ENCODE measurements around the gene KMT2D.
"Not testable (repeated sequence)": the region's sequence is repeated elsewhere in the genome, so short reads cannot be mapped to it uniquely, and the experiment has no call there.

Gene KMT2D

DNA sequence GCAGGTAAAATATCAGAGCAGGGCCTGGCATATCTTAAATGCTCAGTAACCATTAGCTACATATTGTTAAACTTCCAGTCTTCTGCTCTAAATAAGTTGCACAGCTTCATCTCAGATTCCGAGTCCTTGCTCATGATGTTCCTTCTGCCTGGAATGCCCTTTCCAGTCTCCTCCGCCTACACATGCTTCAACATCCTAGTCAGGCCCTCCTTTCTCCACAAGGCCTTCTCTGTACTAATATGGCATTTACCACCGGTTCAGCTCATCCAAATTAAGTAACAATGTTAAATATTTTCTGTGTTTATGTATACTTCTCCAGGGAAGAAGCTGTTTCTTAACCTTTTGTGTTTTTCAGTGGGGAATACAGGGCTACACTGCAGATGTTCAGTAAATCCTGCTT is 25.5 kb upstream of the KMT2D start:
- no peak for DNase-seq

DNA sequence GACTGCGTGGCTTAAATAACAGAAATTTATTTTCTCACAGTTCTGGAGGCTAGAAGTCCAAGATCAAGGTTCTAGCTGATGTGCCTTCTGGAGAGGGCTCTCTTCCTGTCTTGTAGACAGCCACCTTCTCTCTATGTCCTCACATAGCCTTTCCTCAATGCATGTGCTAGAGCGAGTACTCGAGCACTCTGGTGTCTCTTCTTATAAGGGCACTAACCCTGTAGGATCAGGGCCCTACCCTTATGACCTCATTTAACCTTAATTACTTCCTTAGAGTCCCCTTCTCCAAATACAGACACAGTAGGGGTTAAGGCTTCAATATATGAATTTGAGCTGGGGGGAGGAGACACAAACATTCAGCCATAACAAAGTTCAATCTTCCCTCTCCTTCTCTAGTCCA is 23.8 kb upstream of the KMT2D start:
- DNase-seq = no peak

- DNase-seq = no peak
Observed at GRCh38 chr12:49079793-49080192, 19.2 kb upstream of the KMT2D start.

GRCh38 chr12:49070971-49071370 is 10.4 kb upstream of the KMT2D start:
- DNase-seq = no peak

- DNase-seq = peak; percentile 99
Observed at GRCh38 chr12:49069507-49070346, 9.1 kb upstream of the KMT2D start, which contains the start of gene RHEBL1. Gene RHEBL1 (minus strand): TSS chr12:49069979. CDS start chr12:49069785, 194 bp downstream.

GRCh38 chr12:49068879-49069506 is 8.4 kb upstream of the KMT2D start:
- DNase-seq = no peak

DNA sequence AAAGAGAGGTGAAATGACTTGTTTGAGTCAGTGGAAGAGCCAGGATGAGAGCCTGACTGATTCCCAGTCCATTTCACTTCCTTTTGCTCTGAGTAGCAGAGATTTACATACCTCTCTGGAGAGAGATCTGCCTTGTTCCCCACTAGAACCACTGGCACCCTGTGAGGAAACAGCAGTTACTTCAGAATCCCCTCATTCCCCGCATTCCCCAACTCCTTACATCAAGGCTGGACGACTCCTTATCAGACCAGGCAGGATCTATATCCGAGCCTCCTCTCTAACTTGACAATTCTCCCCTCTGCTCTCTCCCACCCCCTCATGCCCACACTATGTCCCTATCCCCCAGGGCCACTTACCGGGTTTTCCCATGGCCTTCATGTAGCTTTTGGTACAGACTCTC is 5.5 kb upstream of the KMT2D start:
- no peak for DNase-seq

DNA sequence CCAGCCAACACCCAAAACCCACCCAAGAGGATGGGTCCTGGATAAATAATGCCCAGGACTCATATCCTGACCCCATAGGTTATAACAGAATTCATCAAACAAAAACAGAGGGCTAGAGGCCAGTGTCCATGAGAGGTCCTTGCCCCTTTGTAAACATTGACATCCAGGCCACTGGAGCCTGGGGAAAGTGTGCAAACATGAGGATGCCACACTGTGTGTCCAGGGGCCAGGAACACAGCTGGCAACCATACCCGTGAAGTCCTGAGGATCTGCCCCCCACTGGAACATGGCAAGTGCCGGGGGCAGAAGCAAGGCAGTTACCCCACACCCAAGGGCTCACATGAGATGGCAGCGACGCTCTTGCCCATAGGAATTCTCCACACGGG is 4.2 kb upstream of the KMT2D start:
- no peak for DNase-seq

- not testable (repeated sequence) for DNase-seq
Observed at GRCh38 chr12:49061916-49062315, 1.3 kb upstream of the KMT2D start.

DNA sequence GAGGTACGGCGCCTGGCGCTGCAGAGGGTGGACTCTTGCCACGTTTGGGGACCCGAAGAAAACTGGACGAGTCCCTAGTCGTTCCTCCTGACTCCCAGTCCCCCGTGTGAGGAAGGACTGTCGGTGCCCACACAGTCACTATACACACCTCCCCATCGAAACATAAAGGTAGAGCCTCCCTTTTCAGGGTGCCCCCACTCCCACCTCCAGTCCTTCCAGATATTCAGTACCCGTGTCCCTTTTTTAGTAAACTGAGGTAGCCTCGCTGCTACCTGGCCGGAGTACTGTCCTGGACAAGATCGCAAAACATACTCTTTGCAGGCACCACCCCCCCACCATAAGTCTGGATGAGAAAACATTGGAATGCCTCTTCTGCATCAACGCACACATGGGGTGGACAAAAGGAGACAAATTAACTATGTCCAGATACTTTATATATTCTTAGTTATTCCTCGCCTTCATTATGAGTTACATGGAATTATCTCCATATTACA is 610 bp upstream of the KMT2D start:
- DNase-seq = no peak

GRCh38 chr12:49059299-49060171 is 1.1 kb downstream of the KMT2D start:
- peak; percentile 18 for DNase-seq

- DNase-seq = no peak
Observed at GRCh38 chr12:49059045-49059298, 1.6 kb downstream of the KMT2D start.

- no peak for DNase-seq
Observed at GRCh38 chr12:49058366-49059044, 2.1 kb downstream of the KMT2D start.

- DNase-seq = no peak
Observed at GRCh38 chr12:49057888-49058287, 2.7 kb downstream of the KMT2D start.

DNA sequence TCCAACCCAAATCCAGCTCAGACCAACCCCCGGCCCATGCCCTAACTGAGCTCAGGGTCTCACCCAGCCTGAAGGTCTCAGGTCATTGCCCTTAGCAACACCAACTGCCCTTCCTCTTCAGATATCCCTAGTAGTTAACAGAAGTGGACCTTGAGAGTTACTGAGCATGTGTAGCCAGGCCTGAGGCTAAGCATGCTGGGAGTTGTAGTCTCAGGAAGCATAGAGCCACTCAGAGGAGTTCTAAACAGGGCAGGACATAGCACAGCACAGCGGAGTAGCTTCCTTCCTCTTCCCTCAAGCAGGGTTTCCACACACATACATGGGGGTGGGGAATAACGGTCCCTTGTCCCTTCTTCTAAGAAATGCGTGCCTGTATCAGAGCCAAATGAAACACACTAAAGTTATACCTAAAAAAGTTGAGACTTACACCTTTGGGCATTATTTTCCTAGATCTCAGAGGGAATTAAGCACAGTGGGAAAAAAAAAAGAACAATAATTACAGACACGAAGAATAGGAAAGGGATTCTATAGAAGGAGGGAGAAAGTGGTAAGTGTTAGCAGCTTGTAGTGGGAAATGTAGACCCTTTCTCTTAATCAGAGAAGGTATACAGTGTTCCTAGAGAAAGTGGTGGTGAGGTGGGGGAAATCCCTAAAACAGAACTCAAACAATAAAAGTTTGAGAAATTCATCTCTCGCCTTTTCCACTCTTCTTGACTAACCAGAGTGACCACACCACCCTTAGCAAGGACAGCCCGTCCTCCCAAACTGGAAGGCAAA is 4.4 kb downstream of the KMT2D start:
- DNase-seq = peak; percentile 62

GRCh38 chr12:49055092-49055491 is 5.5 kb downstream of the KMT2D start:
- DNase-seq = no peak

DNA sequence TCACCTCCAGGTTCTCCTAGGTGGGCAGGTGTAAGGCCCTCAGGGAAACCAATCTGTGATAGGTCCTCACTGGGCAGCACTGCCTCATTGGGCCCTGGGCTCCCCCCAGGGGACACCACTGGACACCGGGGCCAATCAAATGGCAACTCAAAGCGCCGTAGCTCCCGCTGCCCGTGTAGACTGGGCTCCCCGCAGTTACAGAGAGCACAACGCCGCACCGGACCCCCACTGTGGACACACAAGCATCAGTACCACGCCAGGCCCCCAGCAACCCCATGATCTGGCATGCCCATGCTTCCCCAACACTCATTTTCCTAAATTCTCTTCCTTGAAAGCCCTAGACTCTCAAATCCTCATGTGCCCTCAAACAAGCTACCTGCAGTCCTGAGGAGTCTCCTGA is 6.1 kb downstream of the KMT2D start:
- DNase-seq = no peak

DNA sequence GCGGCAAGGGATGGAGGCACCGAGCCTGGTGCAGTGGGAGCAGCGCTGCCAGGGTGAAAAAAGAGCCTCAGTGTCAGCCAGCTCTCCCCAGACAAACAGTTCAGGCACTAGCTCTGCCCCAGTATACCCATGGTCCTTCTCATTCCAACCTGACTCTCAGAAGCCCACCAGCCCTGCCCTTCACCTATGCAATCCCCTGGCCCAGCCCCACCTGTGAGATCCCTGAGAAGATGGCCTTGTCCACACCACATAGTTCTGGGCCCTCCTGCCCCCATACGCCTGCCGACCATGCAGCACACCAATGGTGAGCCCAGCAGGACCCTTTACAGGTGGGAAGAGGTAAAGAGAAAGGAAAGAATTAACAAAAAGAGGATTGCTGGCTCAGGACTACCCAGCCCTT is 6.5 kb downstream of the KMT2D start:
- no peak for DNase-seq

GRCh38 chr12:49052451-49053208 is 8.0 kb downstream of the KMT2D start:
- no peak for DNase-seq

DNA sequence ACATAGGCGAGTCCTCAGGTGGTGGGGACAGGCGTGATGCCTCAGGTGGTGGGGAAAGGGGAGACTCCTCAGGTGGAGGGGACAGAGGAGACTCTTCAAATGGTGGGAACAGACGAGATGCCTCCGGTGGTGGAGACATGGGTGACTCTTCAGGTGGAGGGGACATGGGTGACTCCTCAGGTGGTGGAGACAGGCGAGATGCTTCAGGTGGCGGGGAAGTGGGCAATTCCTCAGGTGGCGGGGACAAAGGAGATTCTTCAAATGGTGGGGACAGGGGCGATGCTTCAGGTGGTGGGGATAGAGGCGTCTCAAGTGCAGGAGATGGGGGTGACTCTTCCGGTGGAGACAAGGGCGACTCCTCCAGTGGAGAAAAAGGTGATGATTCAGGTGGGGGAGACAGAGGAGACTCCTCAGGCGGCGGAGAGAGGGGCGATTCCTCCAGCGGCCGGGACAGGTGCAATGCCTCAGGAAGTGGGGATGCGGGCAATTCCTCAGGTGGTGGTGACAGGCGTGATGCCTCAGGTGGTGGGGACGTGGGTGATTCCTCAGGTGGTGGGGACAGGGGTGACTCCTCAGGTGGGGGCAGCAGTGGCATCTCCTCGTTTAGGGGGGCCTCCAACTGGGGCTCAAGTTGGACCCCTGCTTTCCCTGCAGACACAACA is 8.7 kb downstream of the KMT2D start:
- no peak for DNase-seq

- DNase-seq = no peak
Observed at GRCh38 chr12:49051373-49051764, 9.2 kb downstream of the KMT2D start.

All from NCI-H226 (cell line).